ENCODE results near the gene NCAPG.

The NCAPG gene

GRCh38 chr4:17810260-17811077 lies at the start of gene NCAPG, which contains the start of gene DCAF16:
NCAPG (plus strand) TSS chr4:17810979; CDS start chr4:17811078, 99 bp downstream.
DCAF16 (minus strand) TSS chr4:17810757; CDS start chr4:17804141, 6,616 bp downstream.
- peak; percentile 99 to 100 (median 100) for DNase-seq

GRCh38 chr4:17761062-17761461 lies 49.7 kb upstream of the NCAPG start:
- DNase-seq, result no peak

- peak in 1 of 3 experiments; percentile 76 for DNase-seq
These were observed 48.1 kb upstream of the NCAPG start for GRCh38 chr4:17762726-17763125.

- DNase-seq, result no peak
These were observed 47.4 kb upstream of the NCAPG start for GRCh38 chr4:17763416-17763815.

- DNase-seq, result no peak
These were observed 46.8 kb upstream of the NCAPG start for GRCh38 chr4:17763931-17764330.

- no peak for DNase-seq
These were observed 45.1 kb upstream of the NCAPG start for GRCh38 chr4:17765514-17766286.

GRCh38 chr4:17766826-17767458 lies 43.8 kb upstream of the NCAPG start:
- DNase-seq, result no peak

- DNase-seq, result no peak
These were observed 41.2 kb upstream of the NCAPG start for GRCh38 chr4:17769406-17770174.

- DNase-seq, result no peak
These were observed 39.9 kb upstream of the NCAPG start for GRCh38 chr4:17770845-17771244.

GRCh38 chr4:17771284-17771908 lies 39.4 kb upstream of the NCAPG start:
- DNase-seq, result peak; percentile 10 to 81 (median 57)

GRCh38 chr4:17773135-17773698 lies 37.6 kb upstream of the NCAPG start:
- DNase-seq, result peak in 1 of 3 experiments; percentile 55

- no peak for DNase-seq
These were observed 32.3 kb upstream of the NCAPG start for GRCh38 chr4:17778431-17778830.

GRCh38 chr4:17780501-17781299 lies 30.1 kb upstream of the NCAPG start:
- peak in 2 of 3 experiments; percentile 77 to 83 for DNase-seq

- DNase-seq, result peak in 2 of 3 experiments; percentile 84 to 85
These were observed 29.2 kb upstream of the NCAPG start, which contains the start of gene FAM184B for GRCh38 chr4:17781300-17782287. FAM184B (minus strand) TSS chr4:17781621; CDS start chr4:17781299, 322 bp downstream.

- DNase-seq, result peak in 1 of 3 experiments; percentile 38
These were observed 24.9 kb upstream of the NCAPG start for GRCh38 chr4:17785858-17786257.

GRCh38 chr4:17786567-17786966 lies 24.2 kb upstream of the NCAPG start:
- DNase-seq, result no peak

- no peak for DNase-seq
These were observed 23.5 kb upstream of the NCAPG start for GRCh38 chr4:17787315-17787714.

- DNase-seq, result no peak
These were observed 21.8 kb upstream of the NCAPG start for GRCh38 chr4:17788956-17789355.

GRCh38 chr4:17794730-17795129 lies 16.0 kb upstream of the NCAPG start:
- DNase-seq, result no peak
